Type B pancreatic cell (in vitro differentiated cells): ENCODE data around the gene EPS8L2. TPM values are rescaled to one million over a fixed set of nuclear protein-coding genes. Genes with fewer than 3 reads are reported as not detected.

Source experiments
- DNase-seq: peaks from one replicate; pipeline ENCODE4 v3.0.0; 2021; ENCODE audit warnings: mixed read lengths; ENCODE audit not compliant: unreplicated experiment; ENCODE audit errors: extremely low spot score
- H3K27ac Mint-ChIP-seq: 2 replicates; pipeline ENCODE4 v1.8.0; 2021; ENCODE audit warnings: mild to moderate bottlenecking, mixed read lengths
- H3K27me3 Mint-ChIP-seq: 2 replicates; pipeline ENCODE4 v1.8.0; 2021; ENCODE audit warnings: mixed read lengths
- H3K36me3 Mint-ChIP-seq: 2 replicates; pipeline ENCODE4 v1.8.0; 2021; ENCODE audit warnings: mixed read lengths
- H3K4me1 Mint-ChIP-seq: one replicate; pipeline ENCODE4 v1.8.0; 2021; ENCODE audit warnings: mixed read lengths; ENCODE audit not compliant: unreplicated experiment
- H3K4me3 Mint-ChIP-seq: 2 replicates; pipeline ENCODE4 v1.8.0; 2021; ENCODE audit warnings: mild to moderate bottlenecking, mixed read lengths
- H3K9me3 Mint-ChIP-seq: 2 replicates; pipeline ENCODE4 v1.8.0; 2021; ENCODE audit warnings: mixed read lengths
- CTCF ChIP-seq: fragments of 200-600 bp; sonication (generic); conservative IDR thresholded peaks from 2 replicates; pipeline ENCODE4 v1.5.0; 2021; ENCODE audit warnings: antibody characterized with exemption, mild to moderate bottlenecking
- total RNA-seq: library from RNA; stranded (reverse); gene quantifications from 2 replicates; pipeline ENCODE4 v1.2.1, GENCODE V29; 2021; ENCODE audit warnings: low replicate concordance

The EPS8L2 gene
- total RNA-seq, 1 donor from 2014 or later = 218 TPM

GRCh38 chr11:673866-674265 is 32.2 kb upstream of the EPS8L2 start:
- H3K27me3 Mint-ChIP-seq = no peaks in the 10 kb centered on the region
- peaks cover 19% of the 10 kb centered on the region for H3K36me3 Mint-ChIP-seq
- H3K9me3 Mint-ChIP-seq = no peaks in the 10 kb centered on the region
- H3K27ac Mint-ChIP-seq = no peak overlapping the region
- no peak for DNase-seq
- no peak for TF ChIP-seq CTCF
- no peak overlapping the region for H3K4me3 Mint-ChIP-seq
- H3K4me1 Mint-ChIP-seq = no peaks in the 10 kb centered on the region

- TF ChIP-seq CTCF = no peak
- Mint-ChIP-seq H3K36me3 (peaks cover 19% of the 10 kb centered on the region), H3K27ac (no peak overlapping the region), H3K4me1 (no peaks in the 10 kb centered on the region), H3K9me3 (no peaks in the 10 kb centered on the region), H3K4me3 (no peak overlapping the region), H3K27me3 (no peaks in the 10 kb centered on the region)
- DNase-seq = no peak
These were observed 31.6 kb upstream of the EPS8L2 start for GRCh38 chr11:674406-674805.

DNA sequence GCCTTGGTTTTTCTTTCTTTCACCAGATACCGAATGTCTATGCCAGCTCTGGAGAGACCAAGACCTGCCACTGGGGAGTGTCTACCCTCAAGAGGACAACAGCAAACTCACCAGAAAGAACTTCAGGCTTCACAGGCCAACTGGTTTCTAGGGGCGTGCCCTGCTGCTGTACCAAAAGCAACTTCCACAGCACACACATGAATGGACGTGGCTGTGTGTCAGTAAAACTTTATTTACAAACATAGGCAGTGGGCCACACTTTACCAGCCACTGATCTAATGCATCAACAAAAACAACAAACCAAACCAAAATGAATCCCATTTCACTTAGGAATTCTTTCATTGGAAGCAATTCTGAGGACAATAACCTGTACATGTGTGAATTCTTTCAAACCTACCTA is 27.7 kb upstream of the EPS8L2 start:
- Mint-ChIP-seq H3K9me3 (no peaks in the 10 kb centered on the region), H3K27ac (no peak overlapping the region), H3K27me3 (no peaks in the 10 kb centered on the region), H3K4me3 (no peak overlapping the region), H3K36me3 (peaks cover 25% of the 10 kb centered on the region), H3K4me1 (no peaks in the 10 kb centered on the region)
- no peak for TF ChIP-seq CTCF
- no peak for DNase-seq

DNA sequence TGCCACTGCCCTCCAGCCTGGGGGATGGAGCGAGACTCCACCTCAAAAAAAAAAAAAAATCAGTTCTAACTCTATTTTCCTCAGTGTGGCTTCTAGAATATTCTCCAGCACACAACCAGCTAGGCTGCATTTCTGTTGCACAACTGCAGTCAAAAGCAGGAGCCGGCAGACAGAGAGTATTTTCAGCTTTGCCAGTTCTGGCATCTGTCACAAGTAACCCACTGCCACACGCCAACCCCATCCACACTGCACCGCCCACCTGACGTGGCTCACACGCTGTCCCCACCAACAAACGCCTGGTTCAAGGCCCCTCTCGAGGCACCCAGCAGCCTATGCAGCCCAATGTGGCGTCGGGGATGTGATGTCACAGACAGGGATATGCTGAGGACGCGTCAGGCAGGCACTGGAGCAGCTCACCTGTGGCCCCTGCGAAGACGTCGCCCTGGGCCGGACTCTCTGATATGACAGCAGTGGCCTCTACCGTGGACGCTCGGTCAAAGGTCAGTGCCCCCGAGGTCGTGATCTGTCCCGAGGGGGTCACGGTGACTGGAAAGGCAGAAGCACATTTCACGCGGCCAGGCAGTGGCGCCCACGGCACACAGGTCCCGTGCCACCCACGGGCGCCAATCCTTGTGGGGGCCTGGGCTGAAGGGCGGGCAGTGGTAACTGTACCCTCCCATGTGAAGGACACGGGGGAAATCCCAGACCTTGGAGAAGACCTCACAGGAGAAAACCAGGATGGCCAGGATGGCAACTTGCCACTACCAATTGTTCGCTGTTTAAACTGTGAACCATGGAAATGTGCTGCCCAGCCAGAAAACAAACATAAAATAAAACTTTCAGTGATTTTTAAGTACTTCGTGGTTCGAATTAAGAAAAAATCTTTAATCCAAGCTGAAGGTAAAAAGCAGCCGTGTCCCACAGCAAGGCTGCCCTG is 26.5 kb upstream of the EPS8L2 start:
- Mint-ChIP-seq H3K9me3 (no peaks in the 10 kb centered on the region), H3K27me3 (no peaks in the 10 kb centered on the region), H3K27ac (no peak overlapping the region), H3K4me3 (no peak overlapping the region), H3K36me3 (peaks cover 27% of the 10 kb centered on the region), H3K4me1 (no peaks in the 10 kb centered on the region)
- TF ChIP-seq CTCF = no peak
- no peak for DNase-seq

DNA sequence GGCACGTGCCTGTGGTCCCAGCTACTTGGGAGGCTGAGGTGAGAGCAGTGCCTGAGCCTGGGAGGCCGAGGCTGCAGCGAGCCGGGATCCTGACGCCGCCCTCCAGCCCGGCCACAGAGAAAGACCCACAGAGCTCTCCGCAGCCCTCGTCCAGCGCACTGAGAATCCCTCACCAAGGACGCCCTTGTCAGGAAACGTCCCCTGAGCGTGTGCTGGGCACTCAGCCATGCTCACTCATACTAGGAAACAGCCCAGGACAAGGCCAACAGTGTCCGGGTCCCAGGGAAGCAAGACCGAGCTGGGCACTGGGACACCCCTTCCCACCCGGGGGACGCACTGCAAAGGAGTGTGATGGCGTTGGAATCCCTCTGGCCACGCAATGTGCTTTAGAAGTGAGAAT is 25.6 kb upstream of the EPS8L2 start:
- Mint-ChIP-seq H3K4me1 (no peaks in the 10 kb centered on the region), H3K27me3 (no peaks in the 10 kb centered on the region), H3K9me3 (no peaks in the 10 kb centered on the region), H3K27ac (no peak overlapping the region), H3K36me3 (peaks cover 27% of the 10 kb centered on the region), H3K4me3 (no peak overlapping the region)
- no peak for DNase-seq
- TF ChIP-seq CTCF = no peak
